ENCODE results near the gene SH3BP4. TPM values are rescaled to one million over a fixed set of nuclear protein-coding genes. Genes with fewer than 3 reads are reported as not detected.

The SH3BP4 gene
- total RNA-seq, 1 experiment from 2014 or later: 93.8 TPM

DNA sequence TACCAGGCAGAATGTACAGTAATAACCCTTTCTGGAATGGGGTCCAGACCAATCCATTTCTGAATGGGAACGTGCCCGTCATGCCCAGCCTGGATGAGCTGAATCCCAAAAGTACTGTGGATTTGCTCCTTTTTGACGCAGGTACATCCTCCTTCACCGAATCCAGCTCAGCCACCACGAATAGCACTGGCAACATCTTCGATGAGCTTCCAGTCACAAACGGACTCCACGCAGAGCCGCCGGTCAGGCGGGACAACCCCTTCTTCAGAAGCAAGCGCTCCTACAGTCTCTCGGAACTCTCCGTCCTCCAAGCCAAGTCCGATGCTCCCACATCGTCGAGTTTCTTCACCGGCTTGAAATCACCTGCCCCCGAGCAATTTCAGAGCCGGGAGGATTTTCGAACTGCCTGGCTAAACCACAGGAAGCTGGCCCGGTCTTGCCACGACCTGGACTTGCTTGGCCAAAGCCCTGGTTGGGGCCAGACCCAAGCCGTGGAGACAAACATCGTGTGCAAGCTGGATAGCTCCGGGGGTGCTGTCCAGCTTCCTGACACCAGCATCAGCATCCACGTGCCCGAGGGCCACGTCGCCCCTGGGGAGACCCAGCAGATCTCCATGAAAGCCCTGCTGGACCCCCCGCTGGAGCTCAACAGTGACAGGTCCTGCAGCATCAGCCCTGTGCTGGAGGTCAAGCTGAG lies 89.6 kb downstream of the SH3BP4 start:
- no peak overlapping the region for H3K23ac ChIP-seq (ENCODE audit: insufficient read length, low read depth, low read length)
- no peak overlapping the region for H3K4me3 Mint-ChIP-seq
- no peak overlapping the region for H2BK15ac ChIP-seq (ENCODE audit: low read depth, low read length)
- H3K36me3 Mint-ChIP-seq (ENCODE audit: insufficient read depth in 1 of 3, low read depth in 3 of 3): peaks cover 32 to 89% (median 82%) of the 10 kb centered on the region in 3 experiments
- H3K14ac ChIP-seq (ENCODE audit: insufficient read depth, low read length): no peak overlapping the region
- no peak for DNase-seq
- H4K5ac ChIP-seq (ENCODE audit: insufficient read length, low read depth, low read length): no peak overlapping the region
- no peak overlapping the region for H4K8ac ChIP-seq (replicated peaks; ENCODE audit: insufficient read length, low read depth, low read length)
- no peak overlapping the region for H3T11ph ChIP-seq (ENCODE audit: low read length)
- no peak overlapping the region for H3K9ac ChIP-seq (ENCODE audit: extremely low read depth, insufficient read length, low read length)
- no peaks in the 10 kb centered on the region for H3K27me3 ChIP-seq (ENCODE audit: insufficient read depth, low read length)
- no peaks in the 10 kb centered on the region for H3K9me3 Mint-ChIP-seq
- no peaks in the 10 kb centered on the region for H3K9me3 ChIP-seq (ENCODE audit: control insufficient read depth, low read depth, low read length)
- H2BK20ac ChIP-seq (ENCODE audit: low read depth, low read length, poor library complexity, severe bottlenecking): no peak overlapping the region
- WGBS (ENCODE audit: extremely low coverage, insufficient read length, low lambda C conversion rate): no CpG with 5 or more reads among the region's 31 CpGs
- TF ChIP-seq, protein P1, sequence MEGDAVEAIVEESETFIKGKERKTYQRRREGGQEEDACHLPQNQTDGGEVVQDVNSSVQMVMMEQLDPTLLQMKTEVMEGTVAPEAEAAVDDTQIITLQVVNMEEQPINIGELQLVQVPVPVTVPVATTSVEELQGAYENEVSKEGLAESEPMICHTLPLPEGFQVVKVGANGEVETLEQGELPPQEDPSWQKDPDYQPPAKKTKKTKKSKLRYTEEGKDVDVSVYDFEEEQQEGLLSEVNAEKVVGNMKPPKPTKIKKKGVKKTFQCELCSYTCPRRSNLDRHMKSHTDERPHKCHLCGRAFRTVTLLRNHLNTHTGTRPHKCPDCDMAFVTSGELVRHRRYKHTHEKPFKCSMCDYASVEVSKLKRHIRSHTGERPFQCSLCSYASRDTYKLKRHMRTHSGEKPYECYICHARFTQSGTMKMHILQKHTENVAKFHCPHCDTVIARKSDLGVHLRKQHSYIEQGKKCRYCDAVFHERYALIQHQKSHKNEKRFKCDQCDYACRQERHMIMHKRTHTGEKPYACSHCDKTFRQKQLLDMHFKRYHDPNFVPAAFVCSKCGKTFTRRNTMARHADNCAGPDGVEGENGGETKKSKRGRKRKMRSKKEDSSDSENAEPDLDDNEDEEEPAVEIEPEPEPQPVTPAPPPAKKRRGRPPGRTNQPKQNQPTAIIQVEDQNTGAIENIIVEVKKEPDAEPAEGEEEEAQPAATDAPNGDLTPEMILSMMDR (conservative IDR thresholded peaks at IDR 0.05): no peak
- no peak overlapping the region for H3K56ac ChIP-seq (ENCODE audit: insufficient read length, low read depth, low read length)
- no peak overlapping the region for H3K4me2 ChIP-seq (ENCODE audit: insufficient read depth, insufficient read length, low read length)
- no peak overlapping the region for H2AK5ac ChIP-seq (ENCODE audit: insufficient read length, low read length)
- no peak overlapping the region for H2BK120ac ChIP-seq (ENCODE audit: low read depth, low read length, poor library complexity, severe bottlenecking)
- H3K23me2 ChIP-seq (ENCODE audit: insufficient read length, low read depth, low read length, poor library complexity, severe bottlenecking): no peaks in the 10 kb centered on the region
- no peak overlapping the region for H3K27ac Mint-ChIP-seq
- no peaks in the 10 kb centered on the region for H3K4me1 ChIP-seq (ENCODE audit: insufficient read depth, low read length)
- H3K27ac ChIP-seq (ENCODE audit: insufficient read length, low read depth, low read length): no peak overlapping the region
- no peak overlapping the region for H2BK12ac ChIP-seq (ENCODE audit: insufficient read length, low read depth, low read length)
- no peak overlapping the region for H4K91ac ChIP-seq (ENCODE audit: insufficient read length, low read depth, low read length)
- no peaks in the 10 kb centered on the region for H3K79me1 ChIP-seq (ENCODE audit: insufficient read depth, low read depth, low read length, poor library complexity, severe bottlenecking)
- peaks cover 12 to 18% of the 10 kb centered on the region in 2 experiments for H3K4me1 Mint-ChIP-seq
- H2AFZ ChIP-seq (ENCODE audit: low read length): no peak overlapping the region
- no peaks in the 10 kb centered on the region for H3K27me3 Mint-ChIP-seq (ENCODE audit: low read depth)
- no peak overlapping the region for H3K18ac ChIP-seq (ENCODE audit: insufficient read length, low read depth, low read length)
- H3K4ac ChIP-seq (ENCODE audit: low read depth, low read length): no peak overlapping the region
- no peaks in the 10 kb centered on the region for H4K20me1 ChIP-seq (ENCODE audit: control insufficient read depth, insufficient read depth, insufficient read length)
- no peak overlapping the region for H2BK5ac ChIP-seq (ENCODE audit: insufficient read length, low read length)
- H3K79me2 ChIP-seq (ENCODE audit: insufficient read depth, low read length): no peaks in the 10 kb centered on the region
